Neuronal stem cell (in vitro differentiated cells): ENCODE data around the gene RASSF7.

ENCODE experiments used
- DNase-seq: peaks from one replicate; pipeline ENCODE4 v3.0.0-alpha.2; 2013; ENCODE audit warnings: low spot score
- H2AFZ ChIP-seq: one replicate; pipeline ENCODE4 v1.6.1; 2013; ENCODE audit warnings: mild to moderate bottlenecking, low read length, inconsistent platforms
- H2AK5ac ChIP-seq: 2 replicates; pipeline ENCODE4 v1.6.1; 2013; ENCODE audit warnings: low read depth, mild to moderate bottlenecking, inconsistent platforms, low read length, moderate library complexity, mixed read lengths
- H2BK120ac ChIP-seq: 2 replicates; pipeline ENCODE4 v1.6.1; 2013; ENCODE audit warnings: low read depth, mild to moderate bottlenecking, inconsistent platforms, low read length, moderate library complexity, mixed read lengths
- H2BK12ac ChIP-seq: one replicate; pipeline ENCODE4 v1.6.1; 2013; ENCODE audit warnings: low read length, inconsistent platforms
- H2BK15ac ChIP-seq: 2 replicates; pipeline ENCODE4 v1.6.1; 2013; ENCODE audit warnings: mild to moderate bottlenecking, low read length, inconsistent platforms, mixed read lengths
- H2BK5ac ChIP-seq: one replicate; pipeline ENCODE4 v1.6.1; 2013; ENCODE audit warnings: inconsistent platforms, mild to moderate bottlenecking, low read length, moderate library complexity
- H3K14ac ChIP-seq: one replicate; pipeline ENCODE4 v1.6.1; 2013; ENCODE audit warnings: low read length, inconsistent platforms
- H3K18ac ChIP-seq: 2 replicates; pipeline ENCODE4 v1.6.1; 2013; ENCODE audit warnings: low read length, inconsistent platforms
- H3K23ac ChIP-seq: 2 replicates; pipeline ENCODE4 v1.6.1; 2013; ENCODE audit warnings: low read depth, mild to moderate bottlenecking, mixed read lengths, low read length, inconsistent platforms; ENCODE audit not compliant: poor library complexity
- H3K27ac ChIP-seq: replicated peaks from 3 replicates; pipeline ENCODE4 v1.5.1; 2013; ENCODE audit warnings: low read length, inconsistent platforms
- H3K27me3 ChIP-seq, 3 experiments: 2 replicates each; pipeline ENCODE4 v1.6.1; 2013; ENCODE audit warnings: low read length in 3 of 3, mild to moderate bottlenecking in 2 of 3, inconsistent platforms in 1 of 3, low read depth in 1 of 3, mixed read lengths in 1 of 3, moderate library complexity in 1 of 3; ENCODE audit not compliant: control insufficient read depth in 3 of 3, insufficient read depth in 3 of 3
- H3K36me3 ChIP-seq, 2 donors: replicated peaks in 1 of 2; 2 replicates each; pipeline ENCODE4 v1.6.1; 2013; ENCODE audit warnings: low read length in 2 of 2; ENCODE audit not compliant: control insufficient read depth in 2 of 2, insufficient read depth in 2 of 2
- H3K4ac ChIP-seq: 2 replicates; pipeline ENCODE4 v1.6.1; 2013; ENCODE audit warnings: inconsistent platforms, mild to moderate bottlenecking, low read length, moderate library complexity
- H3K4me1 ChIP-seq, 2 donors: 1 replicate in 1 of 2; 2 replicates in 1 of 2; pipeline ENCODE4 v1.6.1; 2013; ENCODE audit warnings: low read length in 2 of 2, low read depth in 1 of 2; ENCODE audit not compliant: control insufficient read depth in 2 of 2, insufficient read depth in 1 of 2
- H3K4me2 ChIP-seq: one replicate; pipeline ENCODE4 v1.6.1; 2013; ENCODE audit warnings: mild to moderate bottlenecking, low read length, inconsistent platforms; ENCODE audit not compliant: insufficient read depth, poor library complexity, severe bottlenecking
- H3K4me3 ChIP-seq, 2 donors: 2 replicates each; pipeline ENCODE4 v1.5.1; 2013; ENCODE audit warnings: low read length in 2 of 2, mild to moderate bottlenecking in 2 of 2, inconsistent platforms in 1 of 2, moderate library complexity in 1 of 2
- H3K79me1 ChIP-seq: one replicate; pipeline ENCODE4 v1.6.1; 2013; ENCODE audit warnings: low read depth, mild to moderate bottlenecking, inconsistent platforms, low read length, moderate library complexity
- H3K9ac ChIP-seq: one replicate; pipeline ENCODE4 v1.6.1; 2013; ENCODE audit warnings: mild to moderate bottlenecking, low read depth, low read length, inconsistent platforms; ENCODE audit not compliant: poor library complexity
- H3K9me3 ChIP-seq, 2 donors: replicated peaks in 1 of 2; 2 replicates each; pipeline versions ENCODE3 to v1.6.1; 2013; ENCODE audit warnings: low read length in 2 of 2, mild to moderate bottlenecking in 2 of 2, inconsistent platforms in 1 of 2, low read depth in 1 of 2, mixed read lengths in 1 of 2, moderate library complexity in 1 of 2; ENCODE audit not compliant: control insufficient read depth in 2 of 2, insufficient read depth in 1 of 2
- H4K8ac ChIP-seq: one replicate; pipeline ENCODE4 v1.6.1; 2013; ENCODE audit warnings: low read depth, mild to moderate bottlenecking, inconsistent platforms, low read length, moderate library complexity
- H4K91ac ChIP-seq: one replicate; pipeline ENCODE4 v1.6.1; 2013; ENCODE audit warnings: low read length, low read depth, mild to moderate bottlenecking, inconsistent platforms; ENCODE audit not compliant: poor library complexity
- WGBS, 2 donors: extraction: QIAGEN DNeasy Blood & Tissue Kit; methylation state at CpG; one replicate each; pipeline ENCODE4 v1.1.7; 2013; ENCODE audit warnings: missing lambda C conversion rate in 2 of 2, mixed read lengths in 1 of 2; ENCODE audit not compliant: insufficient read length in 2 of 2, insufficient replicate concordance in 1 of 2; ENCODE audit errors: extremely low coverage in 2 of 2; 5-methylcytosine and 5-hydroxymethylcytosine counted together

RASSF7 gene

GRCh38 chr11:550746-551085 lies 10.1 kb upstream of the RASSF7 start:
- WGBS, 2 donors: no CpG with 5 or more reads among the region's 5 CpGs
- Histone ChIP-seq H3K9ac (peak overlapping the region; percentile 9), H3K79me1 (no peaks in the 10 kb centered on the region), H3K9me3 (no peaks in the 10 kb centered on the region), H3K36me3 (no peaks in the 10 kb centered on the region), H2AFZ (no peak overlapping the region), H3K18ac (peak overlapping the region; percentile 52), H2BK5ac (no peak overlapping the region), H4K91ac (no peak overlapping the region), H3K4me1 (peaks cover 0 to 7% of the 10 kb centered on the region in 2 donors), H2BK120ac (no peak overlapping the region), H3K4me3 (peak overlapping the region in 1 of 2 donors; percentile 10), H3K27me3 (peaks cover 3 to 9% (median 8%) of the 10 kb centered on the region in 3 experiments), H3K27ac (no peak overlapping the region), H3K4ac (peak overlapping the region; percentile 66), H3K23ac (peak overlapping the region; percentile 25), H2BK15ac (no peak overlapping the region), H3K4me2 (no peak overlapping the region), H3K14ac (no peak overlapping the region), H4K8ac (no peak overlapping the region), H2AK5ac (peak overlapping the region; percentile 89), H2BK12ac (no peak overlapping the region)
- DNase-seq: no peak

- H4K91ac ChIP-seq: no peak overlapping the region
- no peak overlapping the region for H3K9ac ChIP-seq
- no peaks in the 10 kb centered on the region for H3K79me1 ChIP-seq
- no peak overlapping the region for H3K27ac ChIP-seq
- H2BK15ac ChIP-seq: no peak overlapping the region
- no CpG with 5 or more reads among the region's 16 CpGs for WGBS, 2 donors
- H3K14ac ChIP-seq: no peak overlapping the region
- H3K4ac ChIP-seq: no peak overlapping the region
- H2BK5ac ChIP-seq: no peak overlapping the region
- H2BK12ac ChIP-seq: no peak overlapping the region
- H2BK120ac ChIP-seq: no peak overlapping the region
- peak overlapping the region; percentile 11 for H3K18ac ChIP-seq
- no peak overlapping the region for H4K8ac ChIP-seq
- H2AFZ ChIP-seq: no peak overlapping the region
- H3K4me3 ChIP-seq: no peak overlapping the region
- peak overlapping the region; percentile 89 for H2AK5ac ChIP-seq
- H3K4me1 ChIP-seq: peaks cover 0 to 7% of the 10 kb centered on the region in 2 donors
- no peaks in the 10 kb centered on the region for H3K36me3 ChIP-seq
- peaks cover 6 to 14% (median 12%) of the 10 kb centered on the region in 3 experiments for H3K27me3 ChIP-seq
- H3K4me2 ChIP-seq: no peak overlapping the region
- DNase-seq: no peak
- H3K23ac ChIP-seq: no peak overlapping the region
- no peaks in the 10 kb centered on the region for H3K9me3 ChIP-seq
Observed at GRCh38 chr11:551131-551530, 9.6 kb upstream of the RASSF7 start.

GRCh38 chr11:551596-551995 lies 9.2 kb upstream of the RASSF7 start:
- no peak overlapping the region for H2AFZ ChIP-seq
- H3K79me1 ChIP-seq: no peaks in the 10 kb centered on the region
- no peak overlapping the region for H2BK15ac ChIP-seq
- peak overlapping the region; percentile 89 for H2AK5ac ChIP-seq
- H3K18ac ChIP-seq: no peak overlapping the region
- no peak overlapping the region for H4K91ac ChIP-seq
- no peaks in the 10 kb centered on the region for H3K36me3 ChIP-seq
- no peak overlapping the region for H3K14ac ChIP-seq
- peaks cover 11 to 18% (median 17%) of the 10 kb centered on the region in 3 experiments for H3K27me3 ChIP-seq
- DNase-seq: no peak
- no peak overlapping the region for H3K4me3 ChIP-seq
- no peak overlapping the region for H3K23ac ChIP-seq
- H3K27ac ChIP-seq: no peak overlapping the region
- no peak overlapping the region for H3K9ac ChIP-seq
- H3K9me3 ChIP-seq: no peaks in the 10 kb centered on the region
- peak overlapping the region; percentile 75 for H2BK5ac ChIP-seq
- no peak overlapping the region for H2BK12ac ChIP-seq
- H3K4me2 ChIP-seq: no peak overlapping the region
- no peak overlapping the region for H3K4ac ChIP-seq
- no CpG with 5 or more reads among the region's 12 CpGs for WGBS, 2 donors
- peaks cover 2 to 7% of the 10 kb centered on the region in 2 donors for H3K4me1 ChIP-seq
- no peak overlapping the region for H4K8ac ChIP-seq
- H2BK120ac ChIP-seq: no peak overlapping the region

GRCh38 chr11:553083-553987 lies 7.4 kb upstream of the RASSF7 start:
- peak overlapping the region; percentile 56 for H3K14ac ChIP-seq
- H4K91ac ChIP-seq: peak overlapping the region; percentile 72
- H3K23ac ChIP-seq: peak overlapping the region; percentile 85
- H2BK12ac ChIP-seq: peak overlapping the region; percentile 97
- H3K27me3 ChIP-seq: peaks cover 16 to 36% (median 34%) of the 10 kb centered on the region in 3 experiments
- WGBS, 2 donors: no CpG with 5 or more reads among the region's 27 CpGs
- no peak overlapping the region for H3K27ac ChIP-seq
- peak overlapping the region; percentile 6 for H3K4ac ChIP-seq
- H3K4me3 ChIP-seq: no peak overlapping the region
- H3K79me1 ChIP-seq: no peaks in the 10 kb centered on the region
- H2AK5ac ChIP-seq: peak overlapping the region; percentile 96
- DNase-seq: no peak
- H2BK15ac ChIP-seq: peak overlapping the region; percentile 83
- no peak overlapping the region for H3K4me2 ChIP-seq
- peak overlapping the region; percentile 71 for H3K18ac ChIP-seq
- peak overlapping the region; percentile 60 for H3K9ac ChIP-seq
- peaks cover 0 to 4% of the 10 kb centered on the region in 2 donors for H3K9me3 ChIP-seq
- H3K4me1 ChIP-seq: peaks cover 2 to 7% of the 10 kb centered on the region in 2 donors
- H2BK5ac ChIP-seq: peak overlapping the region; percentile 66
- no peak overlapping the region for H2BK120ac ChIP-seq
- no peak overlapping the region for H2AFZ ChIP-seq
- H4K8ac ChIP-seq: no peak overlapping the region
- no peaks in the 10 kb centered on the region for H3K36me3 ChIP-seq
